Lower leg skin (tissue), 4 donors: ENCODE measurements around the gene TUSC7. TPM values are rescaled to one million over a fixed set of nuclear protein-coding genes. Genes with fewer than 3 reads are reported as not detected.

Experiments used
- DNase-seq, 2 donors: peaks; one replicate each; pipeline ENCODE4 v3.0.0-alpha.2; 2019; ENCODE audit warnings: low spot score in 2 of 2
- H3K4me3 ChIP-seq: fragments of 200-600 bp; sonication (generic); 2 replicates; pipeline ENCODE4 v1.5.1; 2017; ENCODE audit warnings: mild to moderate bottlenecking, low read depth; ENCODE audit not compliant: poor library complexity, severe bottlenecking
- CTCF ChIP-seq, 3 donors: fragments of 450-650 bp; IDR thresholded peaks; one replicate each; pipeline ENCODE4 v1.5.1; 2016; ENCODE audit warnings: antibody characterized with exemption in 3 of 3, mild to moderate bottlenecking in 3 of 3, moderate library complexity in 2 of 3
- POLR2A ChIP-seq, 2 donors: fragments of 450-650 bp; IDR thresholded peaks; one replicate each; pipeline ENCODE4 v1.6.1; 2016 to 2017; ENCODE audit warnings: antibody characterized with exemption in 2 of 2, mild to moderate bottlenecking in 1 of 2, moderate library complexity in 1 of 2
- WGBS, 2 donors: methylation state at CpG; one replicate each; pipeline ENCODE4 v1.1.5; 2018; 5-methylcytosine and 5-hydroxymethylcytosine counted together
- intact Hi-C: fragments of 100-400 bp; cut with DNase I; formaldehyde crosslinking; loops from one replicate; pipeline ENCODE4 v1.15.0; 2023; ENCODE audit warnings: low total_unique reads
- total RNA-seq, 4 donors: library from RNA; depleted of rRNA; stranded (reverse); fragments of >200 nt; gene quantifications; one replicate each; pipeline ENCODE4 v1.1.0, GENCODE V29; 2016

TUSC7 gene
- total RNA-seq, 4 donors from 2014 or later, result not detected

GRCh38 chr3:116671151-116671550 is 38.4 kb upstream of the TUSC7 start:
- no peak overlapping the region for H3K4me3 ChIP-seq
- intact Hi-C loops, result no loop called here
- WGBS, 2 donors, result 26 to 34% methylated on average over 1 of the region's 1 CpG
- TF ChIP-seq POLR2A (IDR thresholded peaks at IDR 0.05), result no peak
- TF ChIP-seq CTCF (IDR thresholded peaks at IDR 0.05), result no peak
- no peak for DNase-seq

- TF ChIP-seq POLR2A (IDR thresholded peaks at IDR 0.05) (no peak), CTCF (IDR thresholded peaks at IDR 0.05) (no peak)
Measured at GRCh38 chr3:116678853-116679252, 30.7 kb upstream of the TUSC7 start.

GRCh38 chr3:116691041-116691440 is 18.5 kb upstream of the TUSC7 start:
- 84 to 86% methylated on average over 2 of the region's 2 CpGs for WGBS, 2 donors
- no peak for DNase-seq
- no peak overlapping the region for H3K4me3 ChIP-seq
- intact Hi-C loops, result no loop called here
- TF ChIP-seq CTCF (IDR thresholded peaks at IDR 0.05) (no peak), POLR2A (IDR thresholded peaks at IDR 0.05) (no peak)

More at GRCh38 chr3:116678853-116679252, 30.7 kb upstream of the TUSC7 start:
- intact Hi-C loops, result no loop called here
- no peak overlapping the region for H3K4me3 ChIP-seq
- no peak for DNase-seq
- WGBS, 2 donors, result 68 to 73% methylated on average over 13 of the region's 13 CpGs

- intact Hi-C loops, result no loop called here
- no peak overlapping the region for H3K4me3 ChIP-seq
- TF ChIP-seq CTCF (IDR thresholded peaks at IDR 0.05) (no peak), POLR2A (IDR thresholded peaks at IDR 0.05) (no peak)
- no peak for DNase-seq
Measured at GRCh38 chr3:116701070-116701469, 8.5 kb upstream of the TUSC7 start.

- WGBS, 2 donors, result 45 to 65% methylated on average over 4 of the region's 4 CpGs
- intact Hi-C loops, result no loop called here
- no peak overlapping the region for H3K4me3 ChIP-seq
- no peak for DNase-seq
- TF ChIP-seq CTCF (IDR thresholded peaks at IDR 0.05), result no peak
- no peak for TF ChIP-seq POLR2A (IDR thresholded peaks at IDR 0.05)
Measured at GRCh38 chr3:116702334-116702733, 7.2 kb upstream of the TUSC7 start.

GRCh38 chr3:116707531-116707930 is 2.0 kb upstream of the TUSC7 start:
- TF ChIP-seq POLR2A (IDR thresholded peaks at IDR 0.05), result no peak
- TF ChIP-seq CTCF (IDR thresholded peaks at IDR 0.05), result no peak
- H3K4me3 ChIP-seq, result no peak overlapping the region
- WGBS, 2 donors, result 86 to 88% methylated on average over 3 of the region's 3 CpGs
- DNase-seq, result no peak
- intact Hi-C loops, result no loop called here
